BJ (cell line): ENCODE measurements around the gene CHAT. TPM values are rescaled to one million over a fixed set of nuclear protein-coding genes. Genes with fewer than 3 reads are reported as not detected.

ENCODE experiments used
- CTCF ChIA-PET: fragments of 350-600 bp; formaldehyde crosslinking; extraction: SDS; loops from one replicate; lab custom pipeline; 2021; ENCODE audit warnings: antibody characterized with exemption, inconsistent platforms; lab: Yijun Ruan, JAX
- POLR2A ChIA-PET: fragments of 300-600 bp; sonication (Branson Sonifier 250); formaldehyde crosslinking; extraction: SDS; loops from one replicate; lab custom pipeline; 2021; ENCODE audit warnings: antibody characterized with exemption; lab: Charles Lee
- DNase-seq: peaks from one replicate; pipeline ENCODE4 v3.0.0-alpha.2; 2011; ENCODE audit warnings: low read depth
- H3K27me3 ChIP-seq: 2 replicates; pipeline ENCODE4 v1.6.0; 2011; ENCODE audit warnings: low read length; ENCODE audit not compliant: control insufficient read depth, insufficient read depth
- H3K36me3 ChIP-seq: 2 replicates; pipeline ENCODE4 v1.5.1; 2011; ENCODE audit warnings: low read length; ENCODE audit not compliant: control insufficient read depth, insufficient read depth
- H3K4me3 ChIP-seq: 2 replicates; pipeline ENCODE4 v1.5.1; 2011; ENCODE audit warnings: low read depth, mild to moderate bottlenecking, control low read depth, low read length
- polyA plus RNA-seq: library from polyadenylated mRNA; depleted of rRNA; stranded (reverse); fragments of >200 nt; gene quantifications from 2 replicates; pipeline ENCODE4 v1.2.3, GENCODE V29; 2011
- TF ChIP-seq, protein P1 (sequence below): IDR thresholded peaks from 2 replicates; pipeline ENCODE4 v1.5.1; 2011; ENCODE audit warnings: low read depth, mild to moderate bottlenecking, control low read depth, inconsistent platforms, low read length, moderate library complexity; ENCODE audit not compliant: insufficient read depth

CHAT gene
- polyA plus RNA-seq, 1 experiment = not detected

DNA sequence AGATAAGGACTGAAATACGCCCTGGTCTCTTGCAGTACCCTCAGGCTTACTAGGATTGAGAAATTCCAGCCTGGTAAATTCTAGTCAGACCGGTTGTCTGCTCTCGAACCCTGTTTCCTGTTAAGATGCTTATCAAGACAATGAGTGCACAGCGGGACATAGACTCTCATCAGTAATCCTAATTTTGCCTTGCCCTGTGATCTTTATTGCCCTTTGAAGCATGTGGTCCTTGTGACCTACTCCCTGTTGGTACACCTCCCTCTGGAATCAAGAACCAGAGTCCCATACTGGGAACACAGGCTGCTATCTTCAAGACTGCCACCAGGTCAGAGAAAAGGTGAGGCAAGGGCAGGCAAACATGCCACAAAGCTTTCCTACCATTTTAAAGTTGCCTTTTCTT lies 72.8 kb downstream of the CHAT start:
- CTCF ChIA-PET = no interaction called here
- TF ChIP-seq, protein P1, sequence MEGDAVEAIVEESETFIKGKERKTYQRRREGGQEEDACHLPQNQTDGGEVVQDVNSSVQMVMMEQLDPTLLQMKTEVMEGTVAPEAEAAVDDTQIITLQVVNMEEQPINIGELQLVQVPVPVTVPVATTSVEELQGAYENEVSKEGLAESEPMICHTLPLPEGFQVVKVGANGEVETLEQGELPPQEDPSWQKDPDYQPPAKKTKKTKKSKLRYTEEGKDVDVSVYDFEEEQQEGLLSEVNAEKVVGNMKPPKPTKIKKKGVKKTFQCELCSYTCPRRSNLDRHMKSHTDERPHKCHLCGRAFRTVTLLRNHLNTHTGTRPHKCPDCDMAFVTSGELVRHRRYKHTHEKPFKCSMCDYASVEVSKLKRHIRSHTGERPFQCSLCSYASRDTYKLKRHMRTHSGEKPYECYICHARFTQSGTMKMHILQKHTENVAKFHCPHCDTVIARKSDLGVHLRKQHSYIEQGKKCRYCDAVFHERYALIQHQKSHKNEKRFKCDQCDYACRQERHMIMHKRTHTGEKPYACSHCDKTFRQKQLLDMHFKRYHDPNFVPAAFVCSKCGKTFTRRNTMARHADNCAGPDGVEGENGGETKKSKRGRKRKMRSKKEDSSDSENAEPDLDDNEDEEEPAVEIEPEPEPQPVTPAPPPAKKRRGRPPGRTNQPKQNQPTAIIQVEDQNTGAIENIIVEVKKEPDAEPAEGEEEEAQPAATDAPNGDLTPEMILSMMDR = no peak
- no peaks in the 10 kb centered on the region for H3K36me3 ChIP-seq
- H3K4me3 ChIP-seq = no peak overlapping the region
- POLR2A ChIA-PET = no interaction called here
- DNase-seq = no peak
- H3K27me3 ChIP-seq = peaks cover 17% of the 10 kb centered on the region

DNA sequence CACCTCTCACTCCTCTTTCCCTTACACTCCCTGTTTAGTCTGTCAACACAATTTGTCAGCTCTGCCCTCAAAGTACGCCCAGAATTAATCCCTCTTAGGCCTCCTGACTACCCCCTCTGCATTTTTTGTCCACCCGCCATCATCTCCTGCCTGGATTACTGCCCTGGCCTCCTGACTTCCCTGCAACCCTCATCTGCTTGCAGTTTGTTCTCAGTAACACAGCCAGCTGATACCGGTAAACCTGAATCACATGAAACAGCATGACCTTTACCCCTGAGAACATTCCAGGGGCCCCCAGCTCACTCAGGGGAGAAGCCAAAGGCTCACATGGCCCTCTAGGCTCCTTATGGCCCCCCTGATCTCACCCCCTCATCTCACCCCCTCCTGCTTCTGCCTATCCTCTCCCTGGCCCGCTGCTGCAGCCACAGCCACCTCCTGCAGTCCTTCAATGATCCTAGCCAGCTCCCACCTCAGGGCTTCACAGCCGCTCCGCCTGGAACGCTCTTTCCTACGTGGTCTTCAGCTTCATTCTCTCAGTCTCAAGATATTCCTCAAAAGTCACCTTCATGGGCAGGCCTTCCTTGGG lies 74.5 kb downstream of the CHAT start:
- CTCF ChIA-PET = interaction anchor here (0.7 kb wide), 1 partner anchor 158 kb away, joined by 3 read pairs; no protein-coding TSS in a partner anchor
- H3K4me3 ChIP-seq = no peak overlapping the region
- DNase-seq = no peak
- TF ChIP-seq, protein P1 = no peak
- peaks cover 18% of the 10 kb centered on the region for H3K27me3 ChIP-seq
- no peaks in the 10 kb centered on the region for H3K36me3 ChIP-seq
- POLR2A ChIA-PET = no interaction called here

DNA sequence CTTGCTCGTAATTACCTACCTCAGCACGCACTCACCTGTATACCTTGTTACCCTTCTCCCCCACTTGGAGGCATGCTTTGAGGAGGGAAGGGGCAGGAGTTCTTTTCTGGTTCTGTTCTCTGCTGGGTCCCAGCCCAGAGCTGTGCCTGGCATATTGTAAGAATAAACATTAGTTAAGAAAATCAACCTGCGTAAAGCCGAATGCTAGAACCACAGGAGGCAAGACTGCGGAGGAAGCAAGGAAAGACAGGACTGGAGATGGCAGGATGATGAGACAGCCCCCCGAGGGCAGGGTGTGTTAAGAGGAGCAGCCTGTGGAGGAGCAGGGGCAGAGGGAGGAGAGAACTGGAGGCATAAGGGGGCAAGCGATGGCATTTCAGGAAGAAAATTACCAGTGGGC lies 75.1 kb downstream of the CHAT start:
- ChIA-PET CTCF (interaction anchor here (0.7 kb wide), 1 partner anchor 158 kb away, joined by 3 read pairs; no protein-coding TSS in a partner anchor), POLR2A (no interaction called here)
- TF ChIP-seq, protein P1 = no peak
- no peak overlapping the region for H3K4me3 ChIP-seq
- H3K36me3 ChIP-seq = no peaks in the 10 kb centered on the region
- DNase-seq = no peak
- peaks cover 20% of the 10 kb centered on the region for H3K27me3 ChIP-seq

DNA sequence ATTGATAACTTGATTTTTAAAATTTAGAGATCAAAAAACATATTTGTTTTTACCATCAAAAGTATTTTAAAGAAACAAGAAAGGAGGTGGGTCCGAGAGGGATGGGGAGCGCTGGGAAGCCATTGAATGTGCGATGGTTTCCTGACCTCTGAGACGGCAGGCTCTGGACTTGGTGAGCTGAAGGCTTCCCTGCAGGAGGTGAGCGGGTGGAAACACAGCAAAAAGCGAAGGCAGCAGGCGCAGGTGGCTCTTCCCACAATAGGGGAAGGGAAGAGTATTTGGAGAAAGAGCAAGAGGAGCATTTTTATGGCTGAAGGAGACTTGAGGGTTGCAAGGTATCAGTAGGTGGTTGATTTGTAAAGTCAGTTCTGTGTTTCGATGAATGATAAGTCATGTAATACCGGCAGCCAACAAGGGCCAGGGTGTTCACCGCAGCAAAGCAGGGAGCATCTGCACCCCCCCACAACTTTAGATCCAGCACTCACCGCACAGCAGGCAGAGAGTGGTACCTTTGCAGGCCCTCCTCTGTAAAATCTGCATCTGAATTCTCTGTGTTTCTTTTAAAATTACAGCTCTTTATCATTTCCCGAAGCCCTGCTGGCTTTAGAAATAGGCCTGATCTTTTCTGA lies 76.2 kb downstream of the CHAT start:
- CTCF ChIA-PET = interaction anchor here (0.5 kb wide), 1 partner anchor 934 kb away, joined by 3 read pairs; the partner anchor contains the start of gene SGMS1
- TF ChIP-seq, protein P1 = no peak
- H3K36me3 ChIP-seq = no peaks in the 10 kb centered on the region
- H3K4me3 ChIP-seq = no peak overlapping the region
- DNase-seq = no peak
- POLR2A ChIA-PET = no interaction called here
- peaks cover 20% of the 10 kb centered on the region for H3K27me3 ChIP-seq

DNA sequence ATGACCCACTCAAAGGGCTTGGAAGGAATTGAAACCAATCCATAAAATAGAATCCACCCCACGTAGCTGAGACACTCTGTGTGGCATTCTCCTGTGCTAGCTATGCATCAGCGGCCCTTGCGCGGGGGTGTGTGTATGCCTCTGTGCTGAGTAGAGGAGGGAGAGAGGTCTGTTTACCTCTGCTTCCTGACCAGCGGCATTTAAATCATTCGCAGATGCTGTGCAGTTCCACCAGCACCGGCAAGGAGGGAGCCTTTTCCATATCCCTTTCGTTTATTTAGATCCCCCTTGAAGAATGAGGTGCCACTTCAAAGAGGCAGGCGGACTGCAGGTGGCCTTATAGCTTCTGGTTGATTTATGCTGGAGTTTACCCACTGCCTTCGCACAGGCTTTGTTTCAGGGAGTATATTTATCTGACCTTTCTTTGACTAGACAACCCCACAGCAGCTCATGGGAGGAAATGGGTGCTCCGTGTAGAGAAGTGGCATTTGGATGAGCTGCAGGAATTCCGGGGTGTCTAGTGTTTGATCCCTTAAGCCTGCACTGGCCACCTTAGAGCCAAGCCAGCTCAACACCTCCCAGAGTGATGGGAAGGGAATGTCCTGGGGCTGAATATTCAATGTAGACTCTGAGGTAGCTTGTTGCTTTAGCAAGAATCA lies 77.0 kb downstream of the CHAT start:
- TF ChIP-seq, protein P1 = no peak
- DNase-seq = no peak
- POLR2A ChIA-PET = no interaction called here
- no peak overlapping the region for H3K4me3 ChIP-seq
- H3K27me3 ChIP-seq = peaks cover 22% of the 10 kb centered on the region
- CTCF ChIA-PET = interaction anchor here (0.9 kb wide), 1 partner anchor 98 kb away, joined by 4 read pairs; no protein-coding TSS in a partner anchor
- no peaks in the 10 kb centered on the region for H3K36me3 ChIP-seq
